Keratinocyte (primary cell): Measurements from ENCODE around the gene HNRNPD.

Experiments used
- CTCF ChIP-seq, 3 experiments: IDR thresholded peaks in 1 of 3; conservative IDR thresholded peaks in 1 of 3; optimal IDR thresholded peaks in 1 of 3; 2 replicates in 2 of 3; 3 replicates in 1 of 3; pipeline versions ENCODE3 to v1.5.1; 2011; ENCODE audit warnings: low read length in 3 of 3, mild to moderate bottlenecking in 3 of 3, moderate library complexity in 2 of 3, control low read depth in 1 of 3, inconsistent platforms in 1 of 3; ENCODE audit not compliant: insufficient read depth in 2 of 3; ENCODE audit errors: extremely low read depth in 1 of 3
- EZH2 ChIP-seq: IDR thresholded peaks from one replicate; pipeline ENCODE4 v1.6.1; 2012; ENCODE audit warnings: inconsistent platforms, mild to moderate bottlenecking, low read length, moderate library complexity

GRCh38 chr4:82402196-82402775 lies 28.5 kb upstream of the HNRNPD start:
- TF ChIP-seq CTCF (optimal IDR thresholded peaks at IDR 0.05 in 1 of 3, IDR thresholded peaks at IDR 0.05 in 1 of 3, conservative IDR thresholded peaks at IDR 0.05 in 1 of 3; ENCODE audit: extremely low read depth in 1 of 3, insufficient read depth in 2 of 3, low read length in 3 of 3) (no peak), EZH2 (no peak)
